ENCODE measurements around the gene SCN4B. TPM values are rescaled to one million over a fixed set of nuclear protein-coding genes. Genes with fewer than 3 reads are reported as not detected.

SCN4B gene
- total and polyA plus RNA-seq, 10 of the 15 experiments (the other 5 are each of a cell fraction or from before 2014, with no cell fraction given): 0.01 to 0.49 (median 0.04) TPM; not detected in 5

- Histone ChIP-seq H3K4me3 (no peak overlapping the region), H3K9me3 (replicated peaks; ENCODE audit: control insufficient read depth, insufficient read depth, low read length) (peaks cover 19% of the 10 kb centered on the region; the same call in 2 of the 3 replicates), H3K79me2 (ENCODE audit: control insufficient read depth, insufficient read depth, low read length) (no peaks in the 10 kb centered on the region), H3K9ac (ENCODE audit: control insufficient read depth, insufficient read depth, low read length) (no peak overlapping the region), H3K4me2 (ENCODE audit: control insufficient read depth, insufficient read depth) (no peak overlapping the region), H3K36me3 (ENCODE audit: control insufficient read depth in 2 of 2, insufficient read depth in 2 of 2, low read length in 1 of 2) (no peaks in the 10 kb centered on the region), H3K27ac (ENCODE audit: control insufficient read depth, insufficient read depth) (no peak overlapping the region), H3K4me1 (ENCODE audit: control insufficient read depth, insufficient read depth, low read length) (no peaks in the 10 kb centered on the region; the same call in 1 of the 2 replicates), H4K20me1 (ENCODE audit: control insufficient read depth, insufficient read depth) (no peaks in the 10 kb centered on the region), H2AFZ (ENCODE audit: control insufficient read depth, low read depth, low read length) (no peak overlapping the region), H3K27me3 (replicated peaks in 1 of 2; ENCODE audit: control insufficient read depth in 2 of 2, insufficient read depth in 2 of 2, low read length in 1 of 2) (no peaks in the 10 kb centered on the region)
- ATAC-seq (no peak), FAIRE-seq (no peak), DNase-seq (ENCODE audit: low read depth, low spot score) (no peak)
- intact Hi-C loops (cut with micrococcal nuclease; ENCODE audit: unreplicated experiment): no loop called here
- WGBS (ENCODE audit: insufficient coverage, insufficient replicate concordance, low lambda C conversion rate, missing lambda C conversion rate): 38% methylated on average over 6 of the region's 6 CpGs
- BruUV-seq (replicated peaks): no TSS peak
- TF ChIP-seq SUZ12 (IDR thresholded peaks at IDR 0.05; ENCODE audit: unreplicated experiment) (no peak), MLLT1 (IDR thresholded peaks at IDR 0.05) (no peak)
- ChIA-PET POLR2A (no interaction called here), CTCF (interaction anchor here (0.9 to 1.1 kb wide), 4 partner anchors 31 to 83 kb away, joined by 3 read pairs; no protein-coding TSS in a partner anchor), RAD21 (ENCODE audit: unreplicated experiment) (no interaction called here), SMC1A (ENCODE audit: uncharacterized antibody, unreplicated experiment) (interaction anchor here (1.1 to 1.2 kb wide), 2 partner anchors 8 to 31 kb away, joined by 3 to 4 read pairs; no protein-coding TSS in a partner anchor)
- in situ Hi-C loops (cut with MboI): no loop called here
Observed at GRCh38 chr11:118087931-118088330, 64.7 kb downstream of the SCN4B start.

GRCh38 chr11:118086913-118087768, 65.5 kb downstream of the SCN4B start, which contains the start of gene SMIM35:
SMIM35 (minus strand) TSS chr11:118086963; CDS start chr11:118086757, 206 bp downstream.
- H3K27ac ChIP-seq (ENCODE audit: control insufficient read depth, insufficient read depth): no peak within 1 kb of the TSS
- H4K20me1 ChIP-seq (ENCODE audit: control insufficient read depth, insufficient read depth): no peaks in the 10 kb centered on the region
- FAIRE-seq (no peak), ATAC-seq (peak; percentile 27; the same call in 2 of the 3 replicates), DNase-seq (ENCODE audit: low read depth, low spot score) (no peak)
- no peak within 1 kb of the TSS for H3K4me2 ChIP-seq (ENCODE audit: control insufficient read depth, insufficient read depth)
- in situ Hi-C loops (cut with MboI) (no loop called here), intact Hi-C loops (cut with micrococcal nuclease; ENCODE audit: unreplicated experiment) (no loop called here)
- no peak within 1 kb of the TSS for H3K9ac ChIP-seq (ENCODE audit: control insufficient read depth, insufficient read depth, low read length)
- TF ChIP-seq ZNF274 (IDR thresholded peaks at IDR 0.05; ENCODE audit: insufficient read depth, insufficient read length) (peak; percentile 62), JUND (IDR thresholded peaks at IDR 0.05; ENCODE audit: low read depth, low read length) (no peak)
- ChIA-PET RAD21 (ENCODE audit: unreplicated experiment) (no interaction called here), SMC1A (ENCODE audit: uncharacterized antibody, unreplicated experiment) (interaction anchor here (0.6 to 1.2 kb wide), 3 partner anchors 9 to 100 kb away, joined by 3 to 4 read pairs (median 3); no protein-coding TSS in a partner anchor), CTCF (interaction anchor here (0.6 to 1.1 kb wide), 3 partner anchors 31 to 90 kb away, joined by 3 read pairs; no protein-coding TSS in a partner anchor), POLR2A (no interaction called here)
- H3K79me2 ChIP-seq (ENCODE audit: control insufficient read depth, insufficient read depth, low read length): no peaks in the 10 kb centered on the region
- H3K27me3 ChIP-seq (replicated peaks in 1 of 2; ENCODE audit: control insufficient read depth in 2 of 2, insufficient read depth in 2 of 2, low read length in 1 of 2): no peaks in the 10 kb centered on the region
- no TSS peak for BruUV-seq (replicated peaks)
- H3K36me3 ChIP-seq (ENCODE audit: control insufficient read depth in 2 of 2, insufficient read depth in 2 of 2, low read length in 1 of 2): no peaks in the 10 kb centered on the region
- H3K9me3 ChIP-seq (replicated peaks; ENCODE audit: control insufficient read depth, insufficient read depth, low read length): peaks cover 19% of the 10 kb centered on the region; the same call in 2 of the 3 replicates
- no peak within 1 kb of the TSS for H2AFZ ChIP-seq (ENCODE audit: control insufficient read depth, low read depth, low read length)
- WGBS (ENCODE audit: insufficient coverage, insufficient replicate concordance, low lambda C conversion rate, missing lambda C conversion rate): 12% methylated on average over 5 of the region's 5 CpGs
- H3K4me3 ChIP-seq: no peak within 1 kb of the TSS
- no peaks in the 10 kb centered on the region for H3K4me1 ChIP-seq (ENCODE audit: control insufficient read depth, insufficient read depth, low read length)

Measured in GM12878 (cell line).